Transverse colon (tissue), 4 donors: Measurements from ENCODE around the gene GNL3L.

ENCODE experiments used
- EP300 ChIP-seq: sonication (generic); formaldehyde crosslinking; IDR thresholded peaks from one replicate; pipeline ENCODE4 v1.6.1; 2017; ENCODE audit warnings: antibody characterized with exemption, low read depth
- POLR2A ChIP-seq: fragments of 450-650 bp; IDR thresholded peaks from one replicate; pipeline ENCODE4 v1.6.1; 2016; ENCODE audit warnings: antibody characterized with exemption, mild to moderate bottlenecking, moderate library complexity
- POLR2AphosphoS5 ChIP-seq, 3 donors: sonication (generic); formaldehyde crosslinking; IDR thresholded peaks; one replicate each; pipeline ENCODE4 v1.6.1; 2016; ENCODE audit warnings: antibody characterized with exemption in 3 of 3
- TF ChIP-seq, protein P1 (sequence below), 5 experiments: fragments of 200-600 bp in 3 of 5; fragments of 450-650 bp in 2 of 5; sonication (generic) in 3 of 5; IDR thresholded peaks; 1 replicate in 2 of 5; 2 replicates in 3 of 5; pipeline ENCODE4 v1.5.1; 2016 to 2017; ENCODE audit warnings: antibody characterized with exemption in 5 of 5, inconsistent platforms in 3 of 5, mild to moderate bottlenecking in 2 of 5, moderate library complexity in 1 of 5

DNA sequence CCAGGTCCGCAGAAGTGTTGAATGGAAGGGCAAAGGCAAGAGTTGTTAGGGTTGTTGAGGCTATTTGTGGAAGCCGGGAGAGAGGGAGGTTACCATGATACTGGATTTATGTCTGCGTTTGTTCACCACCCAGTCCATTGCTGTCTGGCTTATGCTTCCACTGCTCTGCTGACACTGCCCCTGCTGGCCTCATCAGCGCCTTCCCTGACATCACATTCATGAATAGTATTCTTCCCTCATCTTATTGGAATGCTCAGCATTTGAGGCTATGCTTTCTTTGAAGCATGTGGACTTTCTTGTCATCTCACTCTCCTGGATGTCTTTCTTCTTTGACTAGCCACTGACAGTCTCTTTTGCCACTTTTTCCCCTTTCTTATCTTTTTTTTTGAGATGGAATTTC, 10.3 kb downstream of the GNL3L start:
- TF ChIP-seq, protein P1, sequence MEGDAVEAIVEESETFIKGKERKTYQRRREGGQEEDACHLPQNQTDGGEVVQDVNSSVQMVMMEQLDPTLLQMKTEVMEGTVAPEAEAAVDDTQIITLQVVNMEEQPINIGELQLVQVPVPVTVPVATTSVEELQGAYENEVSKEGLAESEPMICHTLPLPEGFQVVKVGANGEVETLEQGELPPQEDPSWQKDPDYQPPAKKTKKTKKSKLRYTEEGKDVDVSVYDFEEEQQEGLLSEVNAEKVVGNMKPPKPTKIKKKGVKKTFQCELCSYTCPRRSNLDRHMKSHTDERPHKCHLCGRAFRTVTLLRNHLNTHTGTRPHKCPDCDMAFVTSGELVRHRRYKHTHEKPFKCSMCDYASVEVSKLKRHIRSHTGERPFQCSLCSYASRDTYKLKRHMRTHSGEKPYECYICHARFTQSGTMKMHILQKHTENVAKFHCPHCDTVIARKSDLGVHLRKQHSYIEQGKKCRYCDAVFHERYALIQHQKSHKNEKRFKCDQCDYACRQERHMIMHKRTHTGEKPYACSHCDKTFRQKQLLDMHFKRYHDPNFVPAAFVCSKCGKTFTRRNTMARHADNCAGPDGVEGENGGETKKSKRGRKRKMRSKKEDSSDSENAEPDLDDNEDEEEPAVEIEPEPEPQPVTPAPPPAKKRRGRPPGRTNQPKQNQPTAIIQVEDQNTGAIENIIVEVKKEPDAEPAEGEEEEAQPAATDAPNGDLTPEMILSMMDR (IDR thresholded peaks at IDR 0.05), result no peak
- TF ChIP-seq EP300, result no peak
- no peak for TF ChIP-seq POLR2A
- no peak for TF ChIP-seq POLR2AphosphoS5 (IDR thresholded peaks at IDR 0.05)
